Erythroblast (primary cell): ENCODE measurements around the gene NACA.
"Not testable (repeated sequence)": the region's sequence is repeated elsewhere in the genome, so short reads cannot be mapped to it uniquely, and the experiment has no call there.

Source experiments
- GATA1 ChIP-seq: IDR thresholded peaks from 2 replicates; pipeline ENCODE4 v1.6.1; 2011; ENCODE audit warnings: low read depth, mild to moderate bottlenecking, control low read depth, low read length, moderate library complexity
- POLR2A ChIP-seq: IDR thresholded peaks from 2 replicates; pipeline ENCODE4 v1.6.1; 2011; ENCODE audit warnings: mild to moderate bottlenecking, low read length

DNA sequence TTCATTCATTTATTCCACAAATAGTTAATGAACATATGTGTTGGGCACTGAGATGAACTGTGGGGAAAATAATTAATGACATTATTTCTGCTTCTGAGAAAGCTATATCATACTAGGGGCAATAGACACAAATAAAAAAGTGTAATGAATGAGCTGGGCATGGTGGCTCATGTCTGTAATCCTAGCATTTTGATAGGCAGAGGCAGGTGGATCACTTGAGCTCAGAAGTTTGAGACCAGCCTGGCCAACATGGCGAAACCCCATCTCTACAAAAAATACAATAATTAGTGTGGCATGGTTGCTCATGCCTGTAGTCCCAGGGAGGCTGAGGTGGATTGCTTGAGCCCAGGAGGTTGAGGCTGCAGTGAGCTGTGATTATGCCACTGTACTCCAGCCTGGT is 32.9 kb upstream of the NACA start:
- not testable (repeated sequence) for TF ChIP-seq POLR2A, GATA1
